ENCODE measurements around the gene RHCE. TPM values are rescaled to one million over a fixed set of nuclear protein-coding genes. Genes with fewer than 3 reads are reported as not detected.
"Not testable (repeated sequence)": the region's sequence is repeated elsewhere in the genome, so short reads cannot be mapped to it uniquely, and the experiment has no call there.

The RHCE gene
- polyA plus RNA-seq, 3 donors, result 0.47 TPM; not detected in 2

GRCh38 chr1:25445993-25446538 lies 25.4 kb upstream of the RHCE start:
- Histone ChIP-seq H3K4me3 (replicated peaks in 1 of 3; ENCODE audit: low read depth in 2 of 3, low read length in 3 of 3) (no peak overlapping the region), H3K79me2 (ENCODE audit: insufficient read depth, low read length) (peaks cover 52% of the 10 kb centered on the region), H4K20me1 (ENCODE audit: insufficient read depth, low read length) (peaks cover 28% of the 10 kb centered on the region), H3K4me2 (replicated peaks; ENCODE audit: extremely low read depth, low read length, poor library complexity, severe bottlenecking) (no peak overlapping the region), H3K9ac (ENCODE audit: insufficient read depth, low read length, poor library complexity, severe bottlenecking) (no peak overlapping the region), H3K27ac (ENCODE audit: low read depth in 1 of 2, low read length in 2 of 2) (no peak overlapping the region), H3K9me3 (replicated peaks in 1 of 2; ENCODE audit: control insufficient read depth in 1 of 2, insufficient read depth in 1 of 2, low read length in 2 of 2) (no peaks in the 10 kb centered on the region), H2AFZ (ENCODE audit: insufficient read depth, low read depth, low read length, poor library complexity, severe bottlenecking) (no peak overlapping the region), H3K27me3 (ENCODE audit: control insufficient read depth in 2 of 2, insufficient read depth in 2 of 2, low read length in 2 of 2) (no peaks in the 10 kb centered on the region), H3K36me3 (replicated peaks in 1 of 2; ENCODE audit: control insufficient read depth in 1 of 2, insufficient read depth in 2 of 2, low read length in 2 of 2) (peaks cover 8 to 34% of the 10 kb centered on the region in 2 donors), H3K4me1 (ENCODE audit: control insufficient read depth in 1 of 2, insufficient read depth in 2 of 2, low read length in 2 of 2) (no peaks in the 10 kb centered on the region)
- no peaks in the 10 kb centered on the region for H3K27me3 Mint-ChIP-seq (ENCODE audit: low read depth in 3 of 3)
- no peak for TF ChIP-seq CTCF (IDR thresholded peaks at IDR 0.05)
- H3K4me3 Mint-ChIP-seq, result no peak overlapping the region
- no peak overlapping the region for H3K27ac Mint-ChIP-seq
- peaks cover 0 to 2% (median 0%) of the 10 kb centered on the region in 7 donors for H3K9me3 Mint-ChIP-seq
- intact Hi-C loops (cut with micrococcal nuclease), result no loop called here
- peaks cover 7% of the 10 kb centered on the region for H3K4me1 Mint-ChIP-seq
- H3K36me3 Mint-ChIP-seq, result peaks cover 24 to 28% of the 10 kb centered on the region in 2 donors
- DNase-seq, result no peak
- no CpG with 5 or more reads among the region's 2 CpGs for WGBS (ENCODE audit: insufficient coverage)

GRCh38 chr1:25444604-25445003 lies 24.0 kb upstream of the RHCE start:
- H3K4me1 Mint-ChIP-seq; H3K4me2 ChIP-seq (replicated peaks; ENCODE audit: extremely low read depth, low read length, poor library complexity, severe bottlenecking); H3K27ac Mint-ChIP-seq; H3K27ac ChIP-seq (ENCODE audit: low read depth in 1 of 2, low read length in 2 of 2); H3K27me3 ChIP-seq (ENCODE audit: control insufficient read depth in 2 of 2, insufficient read depth in 2 of 2, low read length in 2 of 2); H3K4me3 ChIP-seq (replicated peaks in 1 of 3; ENCODE audit: low read depth in 2 of 3, low read length in 3 of 3); DNase-seq; H2AFZ ChIP-seq (ENCODE audit: insufficient read depth, low read depth, low read length, poor library complexity, severe bottlenecking); H3K9me3 Mint-ChIP-seq; H3K4me1 ChIP-seq (ENCODE audit: control insufficient read depth in 1 of 2, insufficient read depth in 2 of 2, low read length in 2 of 2); H3K27me3 Mint-ChIP-seq (ENCODE audit: low read depth in 3 of 3); H3K9me3 ChIP-seq (replicated peaks in 1 of 2; ENCODE audit: control insufficient read depth in 1 of 2, insufficient read depth in 1 of 2, low read length in 2 of 2); H3K9ac ChIP-seq (ENCODE audit: insufficient read depth, low read length, poor library complexity, severe bottlenecking); intact Hi-C loops (cut with micrococcal nuclease); H3K4me3 Mint-ChIP-seq: not testable (repeated sequence)
- H3K79me2 ChIP-seq (ENCODE audit: insufficient read depth, low read length), result peaks cover 64% of the 10 kb centered on the region
- H4K20me1 ChIP-seq (ENCODE audit: insufficient read depth, low read length), result peaks cover 38% of the 10 kb centered on the region
- no CpG with 5 or more reads among the region's 5 CpGs for WGBS (ENCODE audit: insufficient coverage)
- H3K36me3 ChIP-seq (replicated peaks in 1 of 2; ENCODE audit: control insufficient read depth in 1 of 2, insufficient read depth in 2 of 2, low read length in 2 of 2), result peaks cover 5 to 28% of the 10 kb centered on the region in 2 donors
- H3K36me3 Mint-ChIP-seq, result peaks cover 19 to 27% of the 10 kb centered on the region in 2 donors

Data from CD14-positive monocyte (primary cell).